ENCODE results near the gene DPM1.
A peak's percentile ranks its signal among the peaks of the same experiment; 100 is the strongest.

DPM1 gene

GRCh38 chr20:50929299-50930138 is 28.8 kb downstream of the DPM1 start:
- DNase-seq = peak; percentile 92 to 95

GRCh38 chr20:50928469-50928868 is 29.9 kb downstream of the DPM1 start:
- DNase-seq = no peak

- DNase-seq = no peak
Observed at GRCh38 chr20:50926530-50926929, 31.8 kb downstream of the DPM1 start.

- DNase-seq = no peak
Observed at GRCh38 chr20:50924261-50924920, 33.9 kb downstream of the DPM1 start.

- no peak for DNase-seq
Observed at GRCh38 chr20:50921803-50922501, 36.4 kb downstream of the DPM1 start.

- peak in 1 of 2 experiments; percentile 13 for DNase-seq
Observed at GRCh38 chr20:50920997-50921396, 37.3 kb downstream of the DPM1 start.

- peak; percentile 17 to 41 for DNase-seq
Observed at GRCh38 chr20:50919567-50919966, 38.8 kb downstream of the DPM1 start.

- no peak for DNase-seq
Observed at GRCh38 chr20:50918403-50918802, 39.9 kb downstream of the DPM1 start.

- no peak for DNase-seq
Observed at GRCh38 chr20:50916934-50917333, 41.4 kb downstream of the DPM1 start.

GRCh38 chr20:50916257-50916656 is 42.1 kb downstream of the DPM1 start:
- no peak for DNase-seq

- DNase-seq = no peak
Observed at GRCh38 chr20:50915424-50915823, 42.9 kb downstream of the DPM1 start.

- DNase-seq = peak; percentile 23 to 81
Observed at GRCh38 chr20:50913690-50914375, 44.5 kb downstream of the DPM1 start.

- DNase-seq = no peak
Observed at GRCh38 chr20:50911716-50912115, 46.6 kb downstream of the DPM1 start.

GRCh38 chr20:50911030-50911429 is 47.3 kb downstream of the DPM1 start:
- DNase-seq = no peak

GRCh38 chr20:50909413-50909812 is 48.9 kb downstream of the DPM1 start:
- DNase-seq = no peak

- no peak for DNase-seq
Observed at GRCh38 chr20:50904067-50904570, 54.2 kb downstream of the DPM1 start.

GRCh38 chr20:50903353-50904051 is 54.8 kb downstream of the DPM1 start:
- no peak for DNase-seq

- no peak for DNase-seq
Observed at GRCh38 chr20:50901301-50901700, 57.0 kb downstream of the DPM1 start.

GRCh38 chr20:50900261-50900660 is 58.1 kb downstream of the DPM1 start:
- DNase-seq = no peak

- no peak for DNase-seq
Observed at GRCh38 chr20:50898475-50898874, 59.9 kb downstream of the DPM1 start.

GRCh38 chr20:50895111-50895830 is 63.1 kb downstream of the DPM1 start:
- no peak for DNase-seq

- no peak for DNase-seq
Observed at GRCh38 chr20:50893620-50894019, 64.7 kb downstream of the DPM1 start.

Measured in NCI-H524 (cell line).